ENCODE results near the gene DCD.
"Not testable (repeated sequence)": the region's sequence is repeated elsewhere in the genome, so short reads cannot be mapped to it uniquely, and the experiment has no call there.

DCD gene

GRCh38 chr12:54648265-54648664, at the start of gene DCD:
TSS of gene DCD (minus strand) at chr12:54648365. CDS start at chr12:54648303, 62 bp downstream.
- no peak for DNase-seq

GRCh38 chr12:54697851-54698250, 49.7 kb upstream of the DCD start:
- DNase-seq = no peak

GRCh38 chr12:54692353-54692752, 44.2 kb upstream of the DCD start:
- DNase-seq = no peak

GRCh38 chr12:54689984-54690383, 41.8 kb upstream of the DCD start:
- DNase-seq = no peak

GRCh38 chr12:54689034-54689372, 40.8 kb upstream of the DCD start:
- no peak for DNase-seq

GRCh38 chr12:54688309-54689033, 40.3 kb upstream of the DCD start:
- DNase-seq = no peak

GRCh38 chr12:54684636-54685630, 36.8 kb upstream of the DCD start:
- DNase-seq = no peak

GRCh38 chr12:54683398-54683797, 35.2 kb upstream of the DCD start:
- no peak for DNase-seq

GRCh38 chr12:54682674-54683073, 34.5 kb upstream of the DCD start:
- no peak for DNase-seq

- no peak for DNase-seq
These were observed 32.2 kb upstream of the DCD start for GRCh38 chr12:54680374-54680773.

- no peak for DNase-seq
These were observed 30.0 kb upstream of the DCD start for GRCh38 chr12:54678131-54678530.

GRCh38 chr12:54667945-54668344, 19.8 kb upstream of the DCD start:
- DNase-seq = no peak

- DNase-seq = no peak
These were observed 17.8 kb upstream of the DCD start for GRCh38 chr12:54666008-54666407.

GRCh38 chr12:54665022-54665635, 17.0 kb upstream of the DCD start:
- DNase-seq = not testable (repeated sequence)

GRCh38 chr12:54663603-54664002, 15.4 kb upstream of the DCD start:
- no peak for DNase-seq

GRCh38 chr12:54662026-54662425, 13.9 kb upstream of the DCD start:
- DNase-seq = no peak

- no peak for DNase-seq
These were observed 12.9 kb upstream of the DCD start for GRCh38 chr12:54661048-54661447.

GRCh38 chr12:54660320-54660962, 12.3 kb upstream of the DCD start:
- no peak for DNase-seq

GRCh38 chr12:54658306-54659264, 10.4 kb upstream of the DCD start:
- DNase-seq = no peak

- DNase-seq = no peak
These were observed 9.0 kb upstream of the DCD start for GRCh38 chr12:54657105-54657607.

GRCh38 chr12:54654926-54655325, 6.8 kb upstream of the DCD start:
- DNase-seq = no peak

- DNase-seq = no peak
These were observed 4.9 kb upstream of the DCD start for GRCh38 chr12:54653025-54653424.
